ENCODE results near the gene SYNGR1. TPM values are rescaled to one million over a fixed set of nuclear protein-coding genes. Genes with fewer than 3 reads are reported as not detected.
A peak's percentile ranks its signal among the peaks of the same experiment; 100 is the strongest.
"Not testable (repeated sequence)": the region's sequence is repeated elsewhere in the genome, so short reads cannot be mapped to it uniquely, and the experiment has no call there.

SYNGR1 gene
- total RNA-seq, 1 donor from 2014 or later: 32.6 TPM

DNA sequence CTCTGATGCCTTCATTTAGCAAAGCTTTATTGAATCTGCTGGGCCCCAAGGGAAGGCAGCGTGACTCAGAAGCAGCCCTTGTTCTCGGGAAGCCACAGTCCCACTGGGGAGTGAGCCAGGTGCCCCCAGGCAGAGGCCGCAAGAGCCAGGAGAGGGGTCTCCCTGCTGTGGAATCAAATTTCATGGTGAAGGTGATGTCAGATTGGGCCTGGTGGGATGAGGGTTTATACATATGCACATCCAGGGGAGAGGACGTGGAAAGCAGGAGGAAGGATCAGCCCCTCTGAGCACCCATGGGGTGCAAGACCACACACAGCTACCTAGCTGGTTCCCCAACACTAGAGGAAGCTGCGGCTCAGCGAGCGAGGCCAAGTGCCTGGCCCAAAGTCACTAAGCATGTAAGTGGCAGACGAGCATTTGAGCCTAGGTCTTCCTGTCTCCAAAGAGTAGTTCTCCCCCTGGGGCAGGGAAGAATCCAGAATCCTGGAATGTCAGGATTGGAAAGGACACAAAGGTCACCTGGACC, 2.0 kb downstream of the SYNGR1 start:
- no peak for DNase-seq (ENCODE audit: low spot score)

GRCh38 chr22:39352306-39352891, 2.6 kb downstream of the SYNGR1 start:
- DNase-seq (ENCODE audit: low spot score): no peak

DNA sequence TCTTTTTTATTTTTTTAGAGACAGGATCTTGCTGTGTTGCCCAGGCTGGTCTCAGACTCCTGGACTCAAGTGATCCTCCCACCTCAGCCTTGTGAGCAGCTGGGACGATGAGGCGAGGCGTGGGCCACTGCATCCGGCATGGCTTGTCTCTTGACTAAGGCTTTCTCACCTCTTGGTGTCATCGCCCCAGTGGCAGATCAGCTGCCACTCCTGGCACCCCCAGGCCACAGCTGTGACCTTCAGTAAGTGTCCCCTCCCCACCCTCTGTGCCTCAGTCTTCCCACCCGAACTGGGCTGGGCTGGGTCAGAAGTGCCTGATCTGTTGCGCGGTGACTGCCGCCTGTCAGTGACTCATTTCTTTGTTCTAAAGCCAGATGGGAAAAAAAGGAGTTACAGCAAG, 3.6 kb downstream of the SYNGR1 start:
- DNase-seq (ENCODE audit: low spot score): no peak

GRCh38 chr22:39355080-39355479, 5.3 kb downstream of the SYNGR1 start:
- no peak for DNase-seq (ENCODE audit: low spot score)

DNA sequence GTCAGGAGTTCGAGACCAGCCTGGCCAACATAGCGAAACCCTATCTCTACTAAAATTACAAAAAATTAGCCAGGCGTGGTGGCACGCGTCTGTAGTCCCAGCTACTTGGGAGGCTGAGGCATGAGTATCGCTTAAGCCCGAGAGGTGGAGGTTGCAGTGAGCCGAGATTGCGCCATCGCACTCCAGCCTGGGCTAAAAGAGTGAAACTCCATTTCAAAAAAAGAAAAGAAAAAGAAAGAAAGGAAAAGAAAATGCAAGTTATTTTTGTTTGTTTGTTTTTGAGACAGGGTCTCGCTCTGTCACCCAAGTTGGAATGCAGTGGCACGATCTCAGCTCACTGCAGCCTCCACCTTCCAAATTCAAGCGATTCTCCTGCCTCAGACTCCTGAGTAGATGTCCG, 6.0 kb downstream of the SYNGR1 start:
- not testable (repeated sequence) for DNase-seq (ENCODE audit: low spot score)

DNA sequence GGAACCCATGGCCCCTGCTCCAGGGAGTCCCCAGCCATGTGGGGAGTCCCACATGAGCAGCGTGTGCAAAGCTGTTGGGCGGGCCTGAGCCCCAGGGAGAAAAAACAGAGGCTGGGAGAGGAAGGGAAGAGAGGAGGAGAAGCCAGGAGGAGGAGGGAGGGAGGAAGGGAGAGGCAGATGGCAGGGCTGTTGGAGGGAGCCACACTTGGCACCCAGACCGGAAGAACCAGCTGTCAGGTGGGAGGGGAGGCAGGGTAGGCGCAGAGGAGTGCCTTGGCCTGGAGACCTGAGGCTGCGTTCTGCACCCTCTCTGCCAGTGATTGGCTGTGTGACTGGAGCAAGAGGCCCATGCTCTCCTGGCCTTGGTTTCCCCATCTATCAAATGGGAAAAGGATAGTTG, 6.7 kb downstream of the SYNGR1 start:
- no peak for DNase-seq (ENCODE audit: low spot score)

GRCh38 chr22:39357110-39358108, 7.6 kb downstream of the SYNGR1 start:
- not testable (repeated sequence) for DNase-seq (ENCODE audit: low spot score)

GRCh38 chr22:39358197-39358596, 8.4 kb downstream of the SYNGR1 start:
- not testable (repeated sequence) for DNase-seq (ENCODE audit: low spot score)

DNA sequence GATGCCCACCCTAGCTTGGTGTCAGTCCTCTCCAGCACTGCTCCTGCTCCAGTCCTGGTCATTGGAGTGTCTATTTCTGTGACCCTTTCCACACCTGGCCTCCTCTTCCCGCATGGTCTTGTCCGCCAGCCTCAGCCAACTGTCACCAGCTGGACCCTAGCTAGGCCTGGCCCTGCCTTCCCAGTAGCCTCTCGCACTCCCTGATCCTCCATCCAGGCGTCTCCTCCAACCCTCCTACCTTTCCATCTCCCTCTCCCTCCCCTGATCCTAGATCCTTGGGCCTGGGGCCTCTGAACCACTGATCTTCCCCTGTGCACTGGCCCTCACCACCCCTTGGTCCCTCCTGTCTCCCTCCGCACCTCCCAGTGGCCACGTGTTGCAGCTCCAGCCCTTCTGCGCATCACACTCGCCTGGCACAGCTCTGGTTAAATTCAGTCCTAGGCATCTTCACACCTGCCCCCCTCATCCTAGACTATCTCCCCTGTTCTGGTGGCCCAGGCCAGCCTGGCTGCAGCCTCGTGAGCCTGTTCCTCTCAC, 9.9 kb downstream of the SYNGR1 start:
- DNase-seq (ENCODE audit: low spot score): no peak

DNA sequence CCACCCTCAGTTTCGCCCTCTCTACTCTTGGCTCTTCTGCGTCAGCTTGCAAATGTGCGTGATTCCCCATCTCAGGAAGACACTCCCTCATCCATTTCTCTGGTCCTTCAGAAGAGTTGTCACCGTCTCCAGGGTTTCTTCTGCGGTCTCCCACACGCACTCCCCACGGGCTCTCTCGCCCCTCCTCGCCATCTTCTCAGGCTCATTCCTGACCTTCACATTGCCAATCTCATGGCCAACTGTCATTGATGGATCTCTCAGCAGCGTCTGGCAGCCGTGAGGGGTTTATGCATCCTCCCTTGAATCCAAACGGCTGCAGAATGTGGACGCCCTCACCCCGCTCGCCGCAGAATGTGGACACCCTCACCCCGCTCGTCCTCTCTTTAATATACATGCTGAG, 10.5 kb downstream of the SYNGR1 start:
- no peak for DNase-seq (ENCODE audit: low spot score)

DNA sequence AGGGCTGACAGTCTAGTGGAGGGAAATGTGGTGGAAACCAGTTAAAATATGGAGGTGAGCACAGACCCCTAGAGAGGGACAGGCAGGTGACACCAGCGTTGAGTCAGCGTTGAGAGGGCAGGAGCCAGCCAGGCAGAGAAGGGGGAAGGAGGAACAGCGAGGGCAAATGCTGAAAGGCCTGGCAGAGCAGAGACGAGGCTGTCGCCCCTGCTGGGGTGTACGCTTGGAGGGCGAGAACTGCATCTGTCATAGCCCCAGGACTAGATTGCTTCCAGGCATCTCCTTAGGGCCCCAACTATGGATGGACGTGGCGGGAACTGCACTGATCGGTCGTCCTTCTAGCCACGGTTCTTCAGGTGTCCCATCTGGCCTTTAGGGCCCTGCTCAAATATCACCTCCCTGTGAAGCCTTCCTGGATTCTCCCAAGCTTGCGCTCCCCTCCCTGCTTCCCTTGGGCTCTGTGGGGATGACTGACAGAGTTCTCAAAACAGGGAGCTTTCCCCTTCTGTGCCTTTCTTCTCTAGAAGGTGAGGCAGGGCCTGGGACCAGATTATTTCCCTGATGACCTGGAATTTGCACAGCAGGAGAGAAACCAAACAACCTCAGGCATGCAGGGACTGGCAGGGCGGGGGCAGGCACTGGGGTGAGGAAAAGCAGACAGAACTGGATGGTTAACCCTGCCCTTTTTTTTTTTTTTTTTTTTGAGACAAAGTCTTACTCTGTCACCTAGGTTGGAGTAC, 11.1 kb downstream of the SYNGR1 start:
- peak; percentile 75 for DNase-seq (ENCODE audit: low spot score)

DNA sequence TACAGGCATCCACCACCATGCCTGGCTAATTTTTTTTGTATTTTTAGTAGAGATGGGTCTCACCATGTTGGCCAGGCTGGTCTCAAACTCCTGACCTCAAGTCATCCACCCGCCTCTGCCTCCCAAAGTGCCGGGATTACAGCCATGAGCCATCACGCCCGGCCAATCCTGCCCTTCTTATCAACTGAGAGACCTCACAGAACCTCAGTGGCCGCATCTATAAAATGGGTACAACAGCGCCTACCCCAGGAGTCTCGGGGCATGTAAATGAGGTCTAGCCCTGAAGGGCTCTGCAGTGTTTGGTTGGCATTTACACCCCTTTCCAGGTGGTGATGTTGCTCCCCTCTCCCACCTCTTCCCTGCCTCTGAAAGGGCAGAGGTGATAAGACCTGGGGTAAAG, 11.7 kb downstream of the SYNGR1 start:
- no peak for DNase-seq (ENCODE audit: low spot score)

DNA sequence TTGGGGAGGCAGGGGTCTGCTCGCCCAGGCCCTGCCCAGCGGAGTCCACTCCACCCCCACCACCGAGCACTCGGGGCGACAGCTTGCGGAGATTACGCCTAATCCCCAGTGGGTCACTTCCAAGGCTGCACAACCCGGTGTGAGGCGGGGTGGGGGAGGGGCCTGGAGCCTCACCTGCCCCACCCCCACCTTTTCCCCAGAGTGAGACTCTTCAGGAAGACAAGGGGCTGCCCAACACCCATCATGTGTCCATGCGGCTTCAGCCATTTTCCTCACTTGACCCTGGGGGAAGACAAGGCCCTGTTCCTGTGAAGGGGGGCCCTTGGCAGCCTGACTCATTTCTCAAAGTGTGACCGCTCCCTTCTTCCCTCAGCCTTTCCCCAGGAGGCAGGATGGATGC, 12.5 kb downstream of the SYNGR1 start:
- DNase-seq (ENCODE audit: low spot score): no peak

GRCh38 chr22:39362932-39363331, 13.1 kb downstream of the SYNGR1 start:
- no peak for DNase-seq (ENCODE audit: low spot score)

DNA sequence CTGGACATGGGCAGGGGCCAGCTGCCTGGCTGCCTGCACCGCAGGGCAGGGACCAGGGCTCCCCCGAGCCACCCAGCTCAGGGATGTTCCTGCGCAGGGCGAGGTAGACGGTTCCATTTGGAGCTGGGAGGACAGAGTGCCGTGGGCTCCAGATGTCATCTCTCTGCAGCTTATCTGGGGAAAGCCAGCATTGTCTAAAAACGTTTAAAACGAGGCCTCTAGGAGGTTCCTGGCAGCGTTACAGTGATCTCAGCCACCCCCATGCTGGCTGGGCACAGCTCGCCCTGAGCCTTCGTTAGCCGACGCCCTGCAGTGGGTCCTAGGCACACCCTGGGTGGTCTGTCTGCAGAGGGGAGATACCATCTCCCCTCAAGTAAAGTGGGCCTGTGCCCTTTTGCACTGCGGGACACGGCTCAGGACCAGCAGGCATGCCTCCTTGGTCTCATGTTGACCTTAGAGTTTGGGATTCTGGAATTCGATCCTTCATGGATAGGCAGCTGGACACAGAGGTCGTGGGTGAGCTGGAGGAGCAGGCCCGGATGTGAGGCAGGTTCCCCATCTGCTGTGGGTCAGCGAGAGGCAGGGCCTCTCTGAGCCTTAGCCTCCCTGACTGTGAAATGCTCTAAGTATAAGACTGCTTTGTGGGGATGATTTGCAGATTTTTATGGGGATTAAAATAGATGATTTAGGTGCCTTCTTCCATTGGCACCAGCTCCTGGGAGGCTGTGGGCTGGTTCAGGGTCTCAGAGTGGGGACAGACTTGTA, 14.1 kb downstream of the SYNGR1 start:
- no peak for DNase-seq (ENCODE audit: low spot score)

GRCh38 chr22:39364714-39365491, 15.1 kb downstream of the SYNGR1 start:
- no peak for DNase-seq (ENCODE audit: low spot score)

DNA sequence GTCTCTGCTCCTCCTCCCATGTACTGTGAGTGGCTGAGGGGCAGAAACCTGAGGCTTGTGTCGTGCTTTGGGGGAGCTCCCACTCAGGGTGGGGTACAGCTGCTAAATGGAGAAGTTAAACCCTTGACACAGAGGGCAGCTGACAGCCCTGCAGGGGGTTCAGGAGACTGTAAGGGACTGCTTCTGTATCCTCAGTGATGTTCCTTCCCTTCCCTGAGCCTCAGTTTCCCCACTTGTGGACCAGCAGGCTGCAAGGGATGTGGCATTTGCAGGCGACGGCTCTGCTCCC, 15.6 kb downstream of the SYNGR1 start:
- no peak for DNase-seq (ENCODE audit: low spot score)

- no peak for DNase-seq (ENCODE audit: low spot score)
Measured at GRCh38 chr22:39367035-39367434, 17.2 kb downstream of the SYNGR1 start.

GRCh38 chr22:39368461-39368911, 18.7 kb downstream of the SYNGR1 start:
- no peak for DNase-seq (ENCODE audit: low spot score)

- no peak for DNase-seq (ENCODE audit: low spot score)
Measured at GRCh38 chr22:39369186-39369585, 19.4 kb downstream of the SYNGR1 start.
